ENCODE data around the gene DALRD3. TPM values are rescaled to one million over a fixed set of nuclear protein-coding genes. Genes with fewer than 3 reads are reported as not detected.

The DALRD3 gene
- total RNA-seq, 1 experiment from 2014 or later: 13.2 TPM

DNA sequence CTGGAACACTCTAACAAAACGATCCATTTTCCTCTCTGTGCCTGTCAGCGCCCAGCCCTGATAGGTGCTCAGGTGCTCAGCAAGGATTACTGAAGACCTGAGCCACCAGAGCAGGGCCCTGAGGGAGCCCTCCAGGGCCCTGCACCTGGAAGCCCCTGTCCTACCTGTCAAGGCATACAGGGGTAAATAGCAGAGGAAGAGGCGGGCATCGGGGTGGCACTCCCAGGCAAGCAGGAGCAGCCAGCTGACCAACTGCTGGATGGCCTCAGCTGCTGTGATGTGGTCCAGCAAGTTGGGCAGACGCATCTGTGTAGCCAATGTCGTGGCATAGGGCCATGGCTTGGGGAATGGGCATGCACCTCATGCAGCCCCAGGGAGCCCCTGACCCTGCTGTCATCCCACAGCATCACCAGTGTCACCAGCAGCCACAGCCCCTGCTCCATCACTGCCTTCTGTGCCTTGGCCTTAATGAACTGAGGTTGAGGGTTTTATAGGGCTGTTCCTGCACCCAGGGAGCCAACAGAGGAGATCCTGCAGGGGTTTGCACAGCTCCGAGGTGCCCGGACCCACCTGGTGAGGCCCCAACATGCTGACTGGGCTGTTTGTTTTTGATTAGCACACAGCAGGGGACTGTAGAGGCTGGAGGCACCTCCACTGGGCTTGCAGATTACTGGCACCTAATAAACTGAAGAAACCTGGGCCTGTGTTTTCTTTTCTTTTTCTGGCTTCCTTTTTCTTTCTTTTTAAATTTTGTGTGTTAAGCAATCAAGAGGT, 19.1 kb downstream of the DALRD3 start:
- POLR2A ChIA-PET (ENCODE audit: low non-redundant PET): no interaction called here
- DNase-seq (ENCODE audit: low spot score): no peak
- no peaks in the 10 kb centered on the region for H3K9me3 ChIP-seq (ENCODE audit: low read depth, low read length, poor library complexity, severe bottlenecking)
- TF ChIP-seq, protein P1, sequence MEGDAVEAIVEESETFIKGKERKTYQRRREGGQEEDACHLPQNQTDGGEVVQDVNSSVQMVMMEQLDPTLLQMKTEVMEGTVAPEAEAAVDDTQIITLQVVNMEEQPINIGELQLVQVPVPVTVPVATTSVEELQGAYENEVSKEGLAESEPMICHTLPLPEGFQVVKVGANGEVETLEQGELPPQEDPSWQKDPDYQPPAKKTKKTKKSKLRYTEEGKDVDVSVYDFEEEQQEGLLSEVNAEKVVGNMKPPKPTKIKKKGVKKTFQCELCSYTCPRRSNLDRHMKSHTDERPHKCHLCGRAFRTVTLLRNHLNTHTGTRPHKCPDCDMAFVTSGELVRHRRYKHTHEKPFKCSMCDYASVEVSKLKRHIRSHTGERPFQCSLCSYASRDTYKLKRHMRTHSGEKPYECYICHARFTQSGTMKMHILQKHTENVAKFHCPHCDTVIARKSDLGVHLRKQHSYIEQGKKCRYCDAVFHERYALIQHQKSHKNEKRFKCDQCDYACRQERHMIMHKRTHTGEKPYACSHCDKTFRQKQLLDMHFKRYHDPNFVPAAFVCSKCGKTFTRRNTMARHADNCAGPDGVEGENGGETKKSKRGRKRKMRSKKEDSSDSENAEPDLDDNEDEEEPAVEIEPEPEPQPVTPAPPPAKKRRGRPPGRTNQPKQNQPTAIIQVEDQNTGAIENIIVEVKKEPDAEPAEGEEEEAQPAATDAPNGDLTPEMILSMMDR (conservative IDR thresholded peaks at IDR 0.05; ENCODE audit: low read depth, low read length): no peak
- TF ChIP-seq EZH2 (IDR thresholded peaks at IDR 0.05; ENCODE audit: borderline replicate concordance, low read depth, low read length, poor library complexity, severe bottlenecking): no peak
- H3K4me1 ChIP-seq (ENCODE audit: insufficient read depth, low read length, poor library complexity, severe bottlenecking): no peaks in the 10 kb centered on the region
- no peak overlapping the region for H3K4me3 ChIP-seq (ENCODE audit: low read depth, low read length, poor library complexity, severe bottlenecking)
- no peaks in the 10 kb centered on the region for H3K27me3 ChIP-seq (replicated peaks; ENCODE audit: insufficient read depth, low read depth, low read length, poor library complexity)
- no peaks in the 10 kb centered on the region for H3K36me3 ChIP-seq (ENCODE audit: insufficient read depth, low read length, poor library complexity, severe bottlenecking)
- CTCF ChIA-PET: no interaction called here
- BruUV-seq (replicated peaks): no TSS peak
- H3K27ac ChIP-seq (ENCODE audit: low read depth, low read length, poor library complexity, severe bottlenecking): no peak overlapping the region
- intact Hi-C loops (cut with micrococcal nuclease; ENCODE audit: unreplicated experiment): no loop called here

GRCh38 chr3:48997714-48998637, 20.4 kb downstream of the DALRD3 start:
- H3K4me1 ChIP-seq (ENCODE audit: insufficient read depth, low read length, poor library complexity, severe bottlenecking): no peaks in the 10 kb centered on the region
- H3K36me3 ChIP-seq (ENCODE audit: insufficient read depth, low read length, poor library complexity, severe bottlenecking): no peaks in the 10 kb centered on the region
- POLR2A ChIA-PET (ENCODE audit: low non-redundant PET): no interaction called here
- BruUV-seq (replicated peaks): no TSS peak
- DNase-seq (ENCODE audit: low spot score): no peak
- H3K9me3 ChIP-seq (ENCODE audit: low read depth, low read length, poor library complexity, severe bottlenecking): no peaks in the 10 kb centered on the region
- no peaks in the 10 kb centered on the region for H3K27me3 ChIP-seq (replicated peaks; ENCODE audit: insufficient read depth, low read depth, low read length, poor library complexity)
- no peak overlapping the region for H3K4me3 ChIP-seq (ENCODE audit: low read depth, low read length, poor library complexity, severe bottlenecking)
- CTCF ChIA-PET: interaction anchor here (0.9 kb wide), 1 partner anchor 10 kb away, joined by 3 read pairs; no protein-coding TSS in a partner anchor
- intact Hi-C loops (cut with micrococcal nuclease; ENCODE audit: unreplicated experiment): no loop called here
- TF ChIP-seq EZH2 (IDR thresholded peaks at IDR 0.05; ENCODE audit: borderline replicate concordance, low read depth, low read length, poor library complexity, severe bottlenecking): no peak
- TF ChIP-seq, protein P1 (conservative IDR thresholded peaks at IDR 0.05; ENCODE audit: low read depth, low read length): no peak
- no peak overlapping the region for H3K27ac ChIP-seq (ENCODE audit: low read depth, low read length, poor library complexity, severe bottlenecking)

DNA sequence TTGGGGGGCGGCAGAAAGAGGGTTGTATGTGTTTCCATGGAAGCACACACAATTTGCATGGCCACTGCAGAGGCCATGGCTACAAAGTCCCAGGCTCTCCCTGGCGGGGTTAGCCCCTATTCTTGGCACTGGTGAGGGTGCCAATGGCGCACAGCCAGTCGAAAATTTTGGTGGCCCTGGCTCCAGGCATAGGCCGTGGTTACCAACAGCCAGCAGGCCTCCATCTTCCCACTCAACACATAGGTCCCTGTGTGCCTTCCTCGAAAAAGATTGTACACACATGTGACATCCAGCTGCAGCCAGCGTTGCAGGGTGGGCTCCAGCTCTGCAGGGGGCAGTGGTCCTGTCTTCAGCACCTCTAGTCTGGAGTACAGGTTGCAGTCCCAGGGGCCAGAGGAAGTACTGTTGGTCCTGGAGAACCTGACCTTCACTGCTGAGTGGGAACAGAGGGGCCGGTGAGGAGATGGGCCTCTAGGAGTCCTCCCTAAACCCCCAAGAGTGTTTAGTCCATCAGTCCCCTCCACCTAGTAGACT, 21.2 kb downstream of the DALRD3 start:
- H3K36me3 ChIP-seq (ENCODE audit: insufficient read depth, low read length, poor library complexity, severe bottlenecking): no peaks in the 10 kb centered on the region
- intact Hi-C loops (cut with micrococcal nuclease; ENCODE audit: unreplicated experiment): no loop called here
- H3K4me3 ChIP-seq (ENCODE audit: low read depth, low read length, poor library complexity, severe bottlenecking): no peak overlapping the region
- POLR2A ChIA-PET (ENCODE audit: low non-redundant PET): no interaction called here
- BruUV-seq (replicated peaks): no TSS peak
- TF ChIP-seq, protein P1 (conservative IDR thresholded peaks at IDR 0.05; ENCODE audit: low read depth, low read length): no peak
- no peak for TF ChIP-seq EZH2 (IDR thresholded peaks at IDR 0.05; ENCODE audit: borderline replicate concordance, low read depth, low read length, poor library complexity, severe bottlenecking)
- H3K27me3 ChIP-seq (replicated peaks; ENCODE audit: insufficient read depth, low read depth, low read length, poor library complexity): no peaks in the 10 kb centered on the region
- H3K4me1 ChIP-seq (ENCODE audit: insufficient read depth, low read length, poor library complexity, severe bottlenecking): no peaks in the 10 kb centered on the region
- CTCF ChIA-PET: no interaction called here
- DNase-seq (ENCODE audit: low spot score): no peak
- H3K9me3 ChIP-seq (ENCODE audit: low read depth, low read length, poor library complexity, severe bottlenecking): no peaks in the 10 kb centered on the region
- H3K27ac ChIP-seq (ENCODE audit: low read depth, low read length, poor library complexity, severe bottlenecking): no peak overlapping the region

All from A673 (cell line).